Osteoblast (primary cell): ENCODE measurements around the gene MAP3K20. TPM values are rescaled to one million over a fixed set of nuclear protein-coding genes. Genes with fewer than 3 reads are reported as not detected.

Experiments used
- DNase-seq: peaks from one replicate; pipeline ENCODE4 v3.0.0; 2011; ENCODE audit warnings: low spot score, mixed read lengths; ENCODE audit not compliant: insufficient read length; ENCODE audit errors: missing footprints
- H2AFZ ChIP-seq: 2 replicates; pipeline ENCODE4 v1.6.0; 2011; ENCODE audit warnings: mild to moderate bottlenecking, low read length
- H3K27ac ChIP-seq: 2 replicates; pipeline ENCODE4 v1.5.1; 2011; ENCODE audit warnings: mild to moderate bottlenecking, low read depth, low read length, moderate library complexity
- H3K27me3 ChIP-seq: 2 replicates; pipeline ENCODE4 v1.6.0; 2012; ENCODE audit warnings: mild to moderate bottlenecking, control low read depth, inconsistent platforms, low read length, moderate library complexity; ENCODE audit not compliant: insufficient read depth
- H3K36me3 ChIP-seq: 2 replicates; pipeline ENCODE4 v1.5.1; 2011; ENCODE audit warnings: mild to moderate bottlenecking, low read length, control low read depth, moderate library complexity; ENCODE audit not compliant: insufficient read depth
- H3K4me1 ChIP-seq: 2 replicates; pipeline ENCODE4 v1.5.1; 2011; ENCODE audit warnings: mild to moderate bottlenecking, low read length, control low read depth, moderate library complexity; ENCODE audit not compliant: insufficient read depth
- H3K4me2 ChIP-seq: 2 replicates; pipeline ENCODE4 v1.6.0; 2011; ENCODE audit warnings: mild to moderate bottlenecking, low read length; ENCODE audit not compliant: insufficient read depth
- H3K4me3 ChIP-seq: fragments of 200-600 bp; sonication (generic); 3 replicates; pipeline ENCODE4 v1.5.1; 2012; ENCODE audit warnings: mild to moderate bottlenecking, low read length, inconsistent platforms; ENCODE audit not compliant: insufficient read depth
- H3K79me2 ChIP-seq: 2 replicates; pipeline ENCODE4 v1.6.0; 2012; ENCODE audit warnings: mild to moderate bottlenecking, low read length, control low read depth, inconsistent platforms; ENCODE audit not compliant: insufficient read depth
- H3K9me3 ChIP-seq: 2 replicates; pipeline ENCODE4 v1.5.1; 2011; ENCODE audit warnings: low read depth, low read length, control low read depth
- H4K20me1 ChIP-seq: 2 replicates; pipeline ENCODE4 v1.6.0; 2012; ENCODE audit warnings: mild to moderate bottlenecking, low read length, control low read depth; ENCODE audit not compliant: insufficient read depth
- CTCF ChIP-seq: IDR thresholded peaks from 2 replicates; pipeline ENCODE4 v1.5.1; 2011; ENCODE audit warnings: mild to moderate bottlenecking, low read depth, low read length, moderate library complexity; ENCODE audit errors: extremely low read depth
- total RNA-seq: library from RNA; depleted of rRNA; stranded (reverse); fragments of >200 nt; gene quantifications from 2 replicates; pipeline ENCODE4 v1.2.3, GENCODE V29; 2012

Gene MAP3K20
- total RNA-seq, 1 donor, result 56.1 TPM

GRCh38 chr2:173028671-173029070, 47.0 kb upstream of the MAP3K20 start:
- Histone ChIP-seq H3K79me2 (no peaks in the 10 kb centered on the region), H3K27ac (no peak overlapping the region), H3K4me2 (no peak overlapping the region), H3K4me3 (no peak overlapping the region), H2AFZ (no peak overlapping the region), H3K9me3 (no peaks in the 10 kb centered on the region), H3K36me3 (no peaks in the 10 kb centered on the region), H3K27me3 (no peaks in the 10 kb centered on the region), H4K20me1 (no peaks in the 10 kb centered on the region), H3K4me1 (peaks cover 4% of the 10 kb centered on the region)
- TF ChIP-seq CTCF, result no peak
- DNase-seq, result no peak

- peaks cover 4% of the 10 kb centered on the region for H3K4me1 ChIP-seq
- no peak for DNase-seq
- H3K36me3 ChIP-seq, result no peaks in the 10 kb centered on the region
- no peaks in the 10 kb centered on the region for H4K20me1 ChIP-seq
- H3K27ac ChIP-seq, result no peak overlapping the region
- no peaks in the 10 kb centered on the region for H3K9me3 ChIP-seq
- H3K4me2 ChIP-seq, result no peak overlapping the region
- H3K79me2 ChIP-seq, result no peaks in the 10 kb centered on the region
- no peaks in the 10 kb centered on the region for H3K27me3 ChIP-seq
- no peak for TF ChIP-seq CTCF
- H3K4me3 ChIP-seq, result no peak overlapping the region
- H2AFZ ChIP-seq, result no peak overlapping the region
Measured at GRCh38 chr2:173030561-173031490, 44.8 kb upstream of the MAP3K20 start.

- Histone ChIP-seq H3K27me3 (no peaks in the 10 kb centered on the region), H3K27ac (no peak overlapping the region), H3K4me1 (peaks cover 4% of the 10 kb centered on the region)
Measured at GRCh38 chr2:173032032-173032431, 43.6 kb upstream of the MAP3K20 start.

More at GRCh38 chr2:173032032-173032431, 43.6 kb upstream of the MAP3K20 start:
- Histone ChIP-seq H4K20me1 (no peaks in the 10 kb centered on the region), H3K79me2 (no peaks in the 10 kb centered on the region), H2AFZ (no peak overlapping the region), H3K4me2 (no peak overlapping the region), H3K4me3 (no peak overlapping the region), H3K9me3 (no peaks in the 10 kb centered on the region), H3K36me3 (no peaks in the 10 kb centered on the region)
- no peak for DNase-seq
- TF ChIP-seq CTCF, result no peak
